Endothelial cell of umbilical vein (primary cell): ENCODE measurements around the gene CHRM2. TPM values are rescaled to one million over a fixed set of nuclear protein-coding genes. Genes with fewer than 3 reads are reported as not detected.

Experiments
- BruUV-seq: library from RNA; stranded (reverse); fragments of 400-500 nt; replicated peaks from 2 replicates; lab custom pipeline; 2021; lab: Mats Ljungman, UMichigan
- CTCF ChIA-PET: fragments of 300-600, 350-600 bp; sonication (Branson Sonifier 250); formaldehyde crosslinking; loops from one replicate; lab custom pipeline; 2021; ENCODE audit warnings: antibody characterized with exemption, inconsistent platforms; lab: Charles Lee
- POLR2A ChIA-PET: fragments of 300-600, 350-600 bp; sonication (Branson Sonifier 250); formaldehyde crosslinking; loops from one replicate; lab custom pipeline; 2021; ENCODE audit warnings: antibody characterized with exemption, inconsistent platforms; lab: Charles Lee
- DNase-seq: peaks from one replicate; pipeline ENCODE4 v3.0.0-alpha.2; 2011; ENCODE audit warnings: low read depth, low spot score
- FAIRE-seq: peaks from 2 replicates; lab custom pipeline; 2011; peaks lifted over from hg19 to GRCh38; lab: Jason Lieb, UNC
- H2AFZ ChIP-seq: 2 replicates; pipeline ENCODE4 v1.6.0; 2012; ENCODE audit warnings: low read depth, low read length, control low read depth, inconsistent platforms
- H3K27ac ChIP-seq: 2 replicates; pipeline ENCODE4 v1.5.1; 2011; ENCODE audit warnings: low read depth, mild to moderate bottlenecking, control low read depth, low read length, moderate library complexity; ENCODE audit not compliant: insufficient read depth
- H3K27me3 ChIP-seq, 2 experiments: 2 replicates each; pipeline versions ENCODE4 v1.6.0 to v1.6.1; 2011; ENCODE audit warnings: low read length in 2 of 2, mixed read lengths in 1 of 2; ENCODE audit not compliant: control insufficient read depth in 2 of 2, insufficient read depth in 2 of 2
- H3K36me3 ChIP-seq, 2 experiments: 2 replicates in 1 of 2; 3 replicates in 1 of 2; pipeline ENCODE4 v1.5.1; 2011; ENCODE audit warnings: low read length in 2 of 2, mild to moderate bottlenecking in 1 of 2, moderate library complexity in 1 of 2; ENCODE audit not compliant: control insufficient read depth in 2 of 2, insufficient read depth in 2 of 2; ENCODE audit errors: extremely low read depth in 1 of 2
- H3K4me1 ChIP-seq: 3 replicates; pipeline ENCODE4 v1.5.1; 2011; ENCODE audit warnings: mild to moderate bottlenecking, low read length; ENCODE audit not compliant: control insufficient read depth, insufficient read depth; ENCODE audit errors: extremely low read depth
- H3K4me2 ChIP-seq: 2 replicates; pipeline ENCODE4 v1.6.1; 2011; ENCODE audit warnings: low read length, control low read depth, mixed read lengths; ENCODE audit not compliant: insufficient read depth
- H3K4me3 ChIP-seq, 3 experiments: fragments of 200-600 bp in 1 of 3; sonication (generic), shearing (Covaris generic) in 1 of 3; replicated peaks in 1 of 3; 2 replicates each; pipeline ENCODE4 v1.5.1; 2011 to 2016; ENCODE audit warnings: control low read depth in 3 of 3, low read length in 3 of 3, mild to moderate bottlenecking in 2 of 3, inconsistent platforms in 1 of 3, low read depth in 1 of 3, moderate library complexity in 1 of 3; ENCODE audit not compliant: insufficient read depth in 1 of 3
- H3K79me2 ChIP-seq: 2 replicates; pipeline ENCODE4 v1.6.0; 2012; ENCODE audit warnings: low read length, inconsistent platforms; ENCODE audit not compliant: control insufficient read depth, insufficient read depth
- H3K9ac ChIP-seq: replicated peaks from 2 replicates; pipeline ENCODE3; 2011; ENCODE audit warnings: low read length, control low read depth; ENCODE audit not compliant: insufficient read depth; ENCODE audit errors: extremely low read depth
- H3K9me1 ChIP-seq: replicated peaks from 3 replicates; pipeline ENCODE4 v1.6.0; 2011; ENCODE audit warnings: mild to moderate bottlenecking, low read length; ENCODE audit not compliant: control insufficient read depth, insufficient read depth; ENCODE audit errors: extremely low read depth
- H3K9me3 ChIP-seq: replicated peaks from 2 replicates; pipeline ENCODE4 v1.5.1; 2012; ENCODE audit warnings: low read length, inconsistent platforms; ENCODE audit not compliant: control insufficient read depth, insufficient read depth
- H4K20me1 ChIP-seq: replicated peaks from 2 replicates; pipeline ENCODE3; 2011; ENCODE audit warnings: mild to moderate bottlenecking, low read length; ENCODE audit not compliant: control insufficient read depth, insufficient read depth; ENCODE audit errors: extremely low read depth
- CTCF ChIP-seq, 2 donors: IDR thresholded peaks; 1 replicate in 1 of 2; 2 replicates in 1 of 2; pipeline ENCODE4 v1.5.1; 2011; ENCODE audit warnings: low read length in 2 of 2, mild to moderate bottlenecking in 2 of 2, moderate library complexity in 2 of 2, control low read depth in 1 of 2, inconsistent platforms in 1 of 2, low read depth in 1 of 2; ENCODE audit not compliant: insufficient read depth in 1 of 2; ENCODE audit errors: extremely low read depth in 1 of 2
- EZH2 ChIP-seq: IDR thresholded peaks from 2 replicates; pipeline ENCODE4 v1.6.1; 2012; ENCODE audit warnings: borderline replicate concordance, low read depth, mild to moderate bottlenecking, moderate library complexity, low read length, inconsistent platforms; ENCODE audit not compliant: severe bottlenecking
- FOS ChIP-seq: IDR thresholded peaks from 2 replicates; pipeline ENCODE4 v1.6.1; 2011; ENCODE audit warnings: mild to moderate bottlenecking, low read length, moderate library complexity, borderline replicate concordance; ENCODE audit not compliant: insufficient read depth
- GATA2 ChIP-seq: IDR thresholded peaks from 2 replicates; pipeline ENCODE4 v1.7.0; 2011; ENCODE audit warnings: low read depth, mild to moderate bottlenecking, moderate library complexity, mixed read lengths, low read length; ENCODE audit not compliant: insufficient read length, insufficient read depth
- JUN ChIP-seq: IDR thresholded peaks from 2 replicates; pipeline ENCODE4 v1.6.1; 2011; ENCODE audit warnings: borderline replicate concordance, low read depth; ENCODE audit not compliant: insufficient read length, insufficient read depth
- MYC ChIP-seq: IDR thresholded peaks from one replicate; pipeline ENCODE4 v1.6.1; 2011; ENCODE audit warnings: mild to moderate bottlenecking, low read depth, low read length
- POLR2A ChIP-seq: IDR thresholded peaks from 2 replicates; pipeline ENCODE4 v1.6.1; 2012; ENCODE audit warnings: low read depth, mild to moderate bottlenecking, control low read depth, low read length
- POLR2AphosphoS5 ChIP-seq: IDR thresholded peaks from 2 replicates; pipeline ENCODE4 v1.6.1; 2012; ENCODE audit warnings: low read depth, mild to moderate bottlenecking, control low read depth, low read length, moderate library complexity; ENCODE audit not compliant: insufficient read depth
- dilution Hi-C: fragments of 300-500 bp; cut with MboI; formaldehyde crosslinking; loops from one replicate; pipeline ENCODE4 v1.15.0; 2019; ENCODE audit warnings: low sequenced_read_pairs; ENCODE audit not compliant: extremely low pct_ligation_motif_present
- intact Hi-C: fragments of 100-400 bp; cut with micrococcal nuclease; formaldehyde crosslinking; loops from one replicate; pipeline ENCODE4 v1.10.0; 2022
- polyA plus RNA-seq, 4 experiments: library from polyadenylated mRNA; depleted of rRNA in 3 of 4; stranded (reverse) in 3 of 4; unstranded in 1 of 4; fragments of >200 nt; gene quantifications; 2 replicates each; pipeline versions ENCODE4 v1.2.1 to v1.2.3, GENCODE V29; 2011 to 2012; ENCODE audit warnings: missing spikeins in 1 of 4
- total RNA-seq: library from RNA; stranded (reverse); gene quantifications from 2 replicates; pipeline ENCODE4 v1.2.3, GENCODE V29; 2021
- TF ChIP-seq, protein P1 (sequence below): IDR thresholded peaks from 2 replicates; pipeline ENCODE4 v1.6.1; 2011; ENCODE audit not compliant: insufficient read depth, insufficient read length

CHRM2 gene
- total and polyA plus RNA-seq, 2 donors (not counting 3 experiments of a cell fraction or from before 2014, with no cell fraction given), result not detected

DNA sequence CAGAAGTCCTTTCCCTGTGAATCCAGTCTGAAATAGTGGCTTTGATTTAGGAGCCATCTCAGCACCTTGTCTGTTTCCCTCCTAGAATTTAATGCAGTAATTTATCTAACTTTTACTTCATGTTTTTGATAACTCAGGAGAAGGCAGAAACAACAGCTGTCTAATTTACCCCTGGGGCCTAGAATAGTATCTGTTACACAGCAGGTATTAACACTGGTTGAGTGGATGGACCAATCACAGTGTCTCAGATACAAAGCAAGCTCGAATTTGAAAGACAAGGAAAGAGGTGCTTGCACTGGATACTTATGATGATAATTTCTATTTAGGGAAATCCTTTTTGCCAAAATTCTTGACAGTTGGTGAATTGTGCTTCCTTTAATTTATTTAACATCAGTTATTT is 23.4 kb downstream of the CHRM2 start:
- no peak overlapping the region for H3K4me3 ChIP-seq
- H3K4me2 ChIP-seq, result no peak overlapping the region
- H3K27me3 ChIP-seq, result peaks cover 2 to 3% of the 10 kb centered on the region in 2 experiments
- H2AFZ ChIP-seq, result no peak overlapping the region
- no peak overlapping the region for H3K9ac ChIP-seq
- FAIRE-seq (no peak), DNase-seq (no peak)
- TF ChIP-seq FOS (no peak), EZH2 (no peak), GATA2 (no peak), JUN (no peak), MYC (no peak), POLR2AphosphoS5 (no peak), POLR2A (no peak), CTCF (IDR thresholded peaks at IDR 0.05; ENCODE audit: extremely low read depth in 1 of 2, insufficient read depth in 1 of 2, low read depth in 1 of 2, low read length in 2 of 2) (no peak)
- TF ChIP-seq, protein P1, sequence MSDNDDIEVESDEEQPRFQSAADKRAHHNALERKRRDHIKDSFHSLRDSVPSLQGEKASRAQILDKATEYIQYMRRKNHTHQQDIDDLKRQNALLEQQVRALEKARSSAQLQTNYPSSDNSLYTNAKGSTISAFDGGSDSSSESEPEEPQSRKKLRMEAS, result no peak
- intact Hi-C loops, result no loop called here
- H3K27ac ChIP-seq, result no peak overlapping the region
- H3K9me3 ChIP-seq, result no peaks in the 10 kb centered on the region
- no peaks in the 10 kb centered on the region for H3K4me1 ChIP-seq
- dilution Hi-C loops, result no loop called here
- H3K9me1 ChIP-seq, result no peaks in the 10 kb centered on the region
- no peaks in the 10 kb centered on the region for H4K20me1 ChIP-seq
- ChIA-PET CTCF (no interaction called here), POLR2A (no interaction called here)
- BruUV-seq, result no TSS peak
- H3K36me3 ChIP-seq, result no peaks in the 10 kb centered on the region
- H3K79me2 ChIP-seq, result no peaks in the 10 kb centered on the region
